Gastrocnemius medialis (tissue), 4 donors: ENCODE measurements around the gene IL1A.

Source experiments
- CTCF ChIP-seq, 5 experiments: fragments of 450-650 bp in 3 of 5; fragments of 200-600 bp in 2 of 5; sonication (generic) in 2 of 5; IDR thresholded peaks in 4 of 5; conservative IDR thresholded peaks in 1 of 5; 1 replicate in 4 of 5; 2 replicates in 1 of 5; pipeline ENCODE4 v1.5.1; 2016 to 2019; ENCODE audit warnings: antibody characterized with exemption in 5 of 5, mild to moderate bottlenecking in 3 of 5, moderate library complexity in 3 of 5
- POLR2A ChIP-seq, 2 donors: fragments of 450-650 bp; IDR thresholded peaks; one replicate each; pipeline ENCODE4 v1.6.1; 2017; ENCODE audit warnings: antibody characterized with exemption in 2 of 2, mild to moderate bottlenecking in 2 of 2, moderate library complexity in 2 of 2

DNA sequence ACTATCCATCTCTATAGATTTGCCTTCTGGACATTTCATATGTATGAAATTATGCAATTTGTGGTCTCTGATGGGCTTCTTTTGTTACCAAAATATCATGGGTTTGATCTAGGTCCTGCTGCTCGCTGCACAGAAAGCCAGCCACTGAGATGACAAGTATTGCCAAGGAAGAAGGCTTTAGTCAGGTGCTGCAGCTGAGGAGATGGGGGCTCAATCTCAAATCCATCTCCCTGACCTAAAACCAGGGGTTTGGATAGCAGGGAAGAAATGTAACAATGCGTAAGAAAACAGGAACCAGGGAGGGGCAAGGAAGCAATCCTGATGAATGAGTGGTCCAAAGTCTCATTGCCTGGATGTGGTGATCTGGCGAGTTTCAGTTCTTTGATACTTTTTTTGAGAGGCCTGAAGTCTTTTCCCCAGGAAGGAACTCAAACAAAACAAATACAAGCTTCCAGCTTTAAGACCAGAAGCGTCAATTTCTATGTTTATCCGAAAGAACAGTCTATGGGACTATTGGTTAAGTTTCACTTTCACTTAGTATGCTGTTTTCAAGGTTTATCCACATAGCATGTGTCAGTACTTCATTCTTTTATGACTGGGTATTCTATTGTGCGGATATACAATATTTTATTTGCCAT lies 16.5 kb downstream of the IL1A start:
- TF ChIP-seq CTCF (IDR thresholded peaks at IDR 0.05 in 4 of 5, conservative IDR thresholded peaks at IDR 0.05 in 1 of 5) (no peak), POLR2A (IDR thresholded peaks at IDR 0.05) (no peak)
